Thyroid gland (tissue), 4 donors: ENCODE results near the gene ZNF597. TPM values are rescaled to one million over a fixed set of nuclear protein-coding genes. Genes with fewer than 3 reads are reported as not detected.

Experiments
- DNase-seq, 2 donors: peaks; one replicate each; pipeline ENCODE4 v3.0.0-alpha.2; 2019
- H3K27ac ChIP-seq, 3 donors: fragments of 200-600 bp; sonication (generic); 1 replicate in 2 of 3; 2 replicates in 1 of 3; pipeline ENCODE4 v1.5.1; 2016 to 2019; ENCODE audit warnings: mild to moderate bottlenecking in 1 of 3, moderate library complexity in 1 of 3
- H3K27me3 ChIP-seq: fragments of 200-600 bp; sonication (generic); one replicate; pipeline ENCODE4 v1.5.1; 2019
- H3K36me3 ChIP-seq, 2 donors: fragments of 200-600 bp; sonication (generic); one replicate each; pipeline ENCODE4 v1.5.1; 2016 to 2019
- H3K4me1 ChIP-seq, 2 donors: fragments of 200-600 bp; sonication (generic); one replicate each; pipeline ENCODE4 v1.5.1; 2017 to 2019
- H3K4me3 ChIP-seq, 3 donors: fragments of 200-600 bp; sonication (generic); replicated peaks in 1 of 3; 1 replicate in 2 of 3; 2 replicates in 1 of 3; pipeline ENCODE4 v1.5.1; 2016; ENCODE audit warnings: mild to moderate bottlenecking in 1 of 3
- H3K9me3 ChIP-seq: fragments of 200-600 bp; sonication (generic); one replicate; pipeline ENCODE4 v1.5.1; 2017
- POLR2A ChIP-seq, 2 donors: fragments of 450-650 bp; IDR thresholded peaks; one replicate each; pipeline ENCODE4 v1.6.1; 2017; ENCODE audit warnings: antibody characterized with exemption in 2 of 2, mild to moderate bottlenecking in 2 of 2, moderate library complexity in 1 of 2
- WGBS, 2 donors: methylation state at CpG; one replicate each; pipeline ENCODE4 v1.1.5; 2017; 5-methylcytosine and 5-hydroxymethylcytosine counted together
- intact Hi-C: fragments of 100-400 bp; cut with DNase I; formaldehyde crosslinking; loops from one replicate; pipeline ENCODE4 v1.15.1; 2023
- total RNA-seq, 4 donors: library from RNA; depleted of rRNA; stranded (reverse); fragments of >200 nt; gene quantifications; one replicate each; pipeline ENCODE4 v1.2.3, GENCODE V29; 2016
- TF ChIP-seq, protein P1 (sequence below), 6 experiments: fragments of 200-600 bp in 3 of 6; fragments of 450-650 bp in 3 of 6; sonication (generic) in 3 of 6; IDR thresholded peaks; one replicate each; pipeline ENCODE4 v1.5.1; 2016 to 2019; ENCODE audit warnings: antibody characterized with exemption in 6 of 6, mild to moderate bottlenecking in 2 of 6, inconsistent platforms in 1 of 6, moderate library complexity in 1 of 6

ZNF597 gene
- total RNA-seq, 4 donors from 2014 or later = 2.7 to 6.8 (median 4.3) TPM

DNA sequence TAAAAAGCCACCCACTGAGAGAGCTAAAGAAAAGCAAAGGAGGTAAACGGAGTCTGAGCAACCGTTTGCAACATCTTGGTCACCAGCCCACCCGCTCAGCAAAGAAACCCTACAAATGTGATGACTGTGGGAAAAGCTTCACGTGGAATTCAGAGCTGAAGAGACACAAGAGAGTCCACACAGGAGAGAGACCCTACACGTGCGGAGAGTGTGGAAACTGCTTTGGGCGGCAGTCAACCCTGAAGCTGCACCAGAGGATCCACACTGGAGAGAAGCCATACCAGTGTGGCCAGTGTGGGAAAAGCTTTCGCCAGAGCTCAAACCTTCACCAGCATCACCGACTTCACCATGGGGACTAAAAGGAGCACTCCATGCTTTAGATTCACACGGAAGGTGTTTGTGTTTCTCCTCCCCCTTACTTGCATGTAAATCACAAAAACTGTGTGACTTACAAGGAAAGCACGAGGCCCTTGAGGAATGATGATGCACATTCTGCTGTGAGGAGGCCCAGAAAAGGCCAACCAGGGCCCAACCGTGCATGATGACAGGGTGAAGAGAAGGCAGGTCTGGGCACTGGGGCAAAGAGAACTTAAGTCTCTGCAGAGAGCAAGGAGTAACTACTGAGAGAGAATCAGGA lies 34.6 kb downstream of the ZNF597 start:
- no peak for TF ChIP-seq POLR2A (IDR thresholded peaks at IDR 0.05)
- TF ChIP-seq, protein P1, sequence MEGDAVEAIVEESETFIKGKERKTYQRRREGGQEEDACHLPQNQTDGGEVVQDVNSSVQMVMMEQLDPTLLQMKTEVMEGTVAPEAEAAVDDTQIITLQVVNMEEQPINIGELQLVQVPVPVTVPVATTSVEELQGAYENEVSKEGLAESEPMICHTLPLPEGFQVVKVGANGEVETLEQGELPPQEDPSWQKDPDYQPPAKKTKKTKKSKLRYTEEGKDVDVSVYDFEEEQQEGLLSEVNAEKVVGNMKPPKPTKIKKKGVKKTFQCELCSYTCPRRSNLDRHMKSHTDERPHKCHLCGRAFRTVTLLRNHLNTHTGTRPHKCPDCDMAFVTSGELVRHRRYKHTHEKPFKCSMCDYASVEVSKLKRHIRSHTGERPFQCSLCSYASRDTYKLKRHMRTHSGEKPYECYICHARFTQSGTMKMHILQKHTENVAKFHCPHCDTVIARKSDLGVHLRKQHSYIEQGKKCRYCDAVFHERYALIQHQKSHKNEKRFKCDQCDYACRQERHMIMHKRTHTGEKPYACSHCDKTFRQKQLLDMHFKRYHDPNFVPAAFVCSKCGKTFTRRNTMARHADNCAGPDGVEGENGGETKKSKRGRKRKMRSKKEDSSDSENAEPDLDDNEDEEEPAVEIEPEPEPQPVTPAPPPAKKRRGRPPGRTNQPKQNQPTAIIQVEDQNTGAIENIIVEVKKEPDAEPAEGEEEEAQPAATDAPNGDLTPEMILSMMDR (IDR thresholded peaks at IDR 0.05) = no peak
- Histone ChIP-seq H3K4me3 (no peak overlapping the region), H3K27me3 (no peaks in the 10 kb centered on the region), H3K36me3 (peaks cover 35 to 41% of the 10 kb centered on the region in 2 donors), H3K9me3 (peaks cover 11% of the 10 kb centered on the region), H3K4me1 (no peaks in the 10 kb centered on the region), H3K27ac (no peak overlapping the region)
- DNase-seq = no peak
- WGBS, 2 donors = 95 to 96% methylated on average over 12 of the region's 12 CpGs
- intact Hi-C loops = no loop called here

DNA sequence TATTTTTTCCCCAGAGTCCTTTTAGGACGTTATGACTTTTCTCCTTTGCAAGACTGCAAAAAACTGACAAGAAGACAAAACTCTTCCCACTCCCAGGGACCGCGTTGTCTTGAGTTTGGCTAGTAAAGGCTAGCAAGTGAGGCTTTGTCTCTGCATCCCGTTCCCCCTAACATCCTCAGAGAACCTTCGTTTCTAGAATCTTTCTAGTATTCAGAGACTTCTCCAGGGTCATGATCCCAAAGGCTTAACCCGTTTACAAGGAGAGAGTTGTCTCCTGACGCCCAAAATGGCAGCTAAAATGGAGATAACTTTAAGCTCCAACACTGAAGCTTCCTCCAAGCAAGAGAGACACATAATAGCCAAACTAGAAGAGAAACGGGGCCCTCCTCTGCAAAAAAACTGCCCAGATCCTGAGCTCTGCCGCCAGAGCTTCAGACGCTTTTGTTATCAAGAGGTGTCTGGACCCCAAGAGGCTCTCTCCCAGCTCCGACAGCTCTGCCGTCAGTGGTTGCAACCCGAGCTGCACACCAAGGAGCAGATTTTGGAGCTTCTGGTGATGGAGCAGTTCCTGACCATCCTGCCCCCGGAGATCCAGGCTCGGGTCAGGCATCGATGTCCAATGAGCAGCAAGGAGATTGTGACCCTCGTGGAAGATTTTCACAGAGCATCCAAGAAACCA lies 41.4 kb downstream of the ZNF597 start:
- intact Hi-C loops = no loop called here
- 28 to 29% methylated on average over 15 to 17 of the region's 17 CpGs for WGBS, 2 donors
- no peaks in the 10 kb centered on the region for H3K27me3 ChIP-seq
- no peak for DNase-seq
- H3K27ac ChIP-seq = peak overlapping the region in 2 of 3 donors; percentile 44 to 63
- peak overlapping the region; percentile 20 to 78 (median 70) for H3K4me3 ChIP-seq
- TF ChIP-seq, protein P1 (IDR thresholded peaks at IDR 0.05) = no peak
- TF ChIP-seq POLR2A (IDR thresholded peaks at IDR 0.05) = no peak
- no peaks in the 10 kb centered on the region for H3K9me3 ChIP-seq
- peaks cover 12 to 18% of the 10 kb centered on the region in 2 donors for H3K4me1 ChIP-seq
- H3K36me3 ChIP-seq = peaks cover 28 to 32% of the 10 kb centered on the region in 2 donors

DNA sequence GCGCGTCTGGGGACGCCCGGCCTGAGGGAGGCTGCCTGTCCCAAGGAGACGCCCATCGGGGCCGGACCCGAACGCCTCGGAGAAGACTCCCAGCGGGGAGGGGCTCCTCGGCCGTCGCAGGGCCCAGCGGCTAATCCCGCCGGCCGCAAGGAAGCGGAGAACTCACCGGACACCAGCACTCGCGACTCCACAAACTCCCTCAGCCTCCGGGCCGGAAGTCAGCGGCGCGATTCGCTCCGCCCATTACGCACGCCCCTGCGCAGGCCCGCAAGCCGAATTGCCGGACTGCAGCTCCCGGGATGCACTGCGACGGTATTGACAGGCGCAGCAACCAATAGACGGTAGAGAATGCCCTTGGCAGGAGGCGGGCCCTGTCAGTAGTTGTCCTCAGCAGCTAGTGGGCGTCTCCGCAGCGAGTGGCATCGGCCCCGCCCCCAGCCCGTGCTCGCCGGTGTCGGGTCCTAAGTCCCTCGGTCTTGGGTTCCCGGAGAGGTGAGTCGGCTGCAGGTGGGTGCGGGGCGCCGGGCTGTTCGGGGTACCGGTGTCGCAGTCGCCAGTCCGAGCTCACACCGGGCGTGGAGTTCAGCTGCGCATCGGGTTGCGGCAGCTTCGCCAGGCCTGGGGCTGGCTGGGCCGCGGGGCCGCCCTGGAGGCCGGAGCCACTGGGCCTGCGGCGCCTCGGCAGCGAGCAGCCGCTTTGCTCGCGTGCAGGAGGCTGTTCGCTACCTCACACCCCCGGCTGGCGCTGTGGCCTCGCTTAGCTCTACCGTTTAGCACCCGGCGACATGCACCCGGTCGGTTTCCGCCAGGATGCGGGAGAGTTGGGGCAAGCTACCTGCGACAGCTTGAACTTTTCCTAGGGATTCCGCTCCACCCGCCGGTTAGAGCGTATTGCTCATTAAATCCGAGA lies 42.3 kb downstream of the ZNF597 start, which contains the start of the genes ZNF174 and ZSCAN32:
TSS of gene ZNF174 (plus strand) at position 437 of the 910 bp plus-strand sequence. CDS start 790 bp downstream, outside the sequence.
TSS of gene ZSCAN32 (minus strand) at position 226 of the 910 bp plus-strand sequence. CDS start 3,447 bp downstream, outside the sequence.
- WGBS, 2 donors = 0 to 1% methylated on average over 28 to 38 of the region's 95 CpGs
- intact Hi-C loops = no loop called here
- Histone ChIP-seq H3K27ac (peak within 1 kb of the TSS in 2 of 3 donors; percentile 73 to 76), H3K4me1 (peaks cover 12 to 18% of the 10 kb centered on the region in 2 donors), H3K4me3 (peak within 1 kb of the TSS; percentile 68 to 78 (median 70)), H3K36me3 (peaks cover 25 to 35% of the 10 kb centered on the region in 2 donors), H3K27me3 (no peaks in the 10 kb centered on the region), H3K9me3 (no peaks in the 10 kb centered on the region)
- peak; percentile 99 for DNase-seq
- TF ChIP-seq, protein P1 (IDR thresholded peaks at IDR 0.05) = no peak
- peak in 1 of 2 donors; percentile 72 for TF ChIP-seq POLR2A (IDR thresholded peaks at IDR 0.05)

DNA sequence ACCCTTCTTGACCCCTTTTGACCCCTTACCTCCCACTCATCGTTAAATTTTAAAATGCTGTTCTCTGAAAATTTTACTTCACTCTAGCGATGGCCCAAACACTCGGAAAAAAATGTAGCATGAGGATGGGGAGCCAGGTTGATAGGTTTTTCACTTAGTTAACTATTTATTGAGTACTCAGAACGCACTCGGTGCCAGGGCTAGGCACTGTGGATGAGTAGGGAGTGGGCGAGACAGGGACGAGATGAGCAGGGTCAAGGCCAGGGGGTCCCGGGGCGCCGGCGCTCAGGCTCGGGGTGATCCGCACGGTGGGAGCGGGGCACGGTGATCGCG lies 42.9 kb downstream of the ZNF597 start:
- Histone ChIP-seq H3K36me3 (peaks cover 21 to 31% of the 10 kb centered on the region in 2 donors), H3K4me3 (peak overlapping the region; percentile 68 to 78 (median 70)), H3K4me1 (peaks cover 12 to 18% of the 10 kb centered on the region in 2 donors), H3K27me3 (no peaks in the 10 kb centered on the region), H3K9me3 (no peaks in the 10 kb centered on the region), H3K27ac (peak overlapping the region in 2 of 3 donors; percentile 73 to 76)
- intact Hi-C loops = no loop called here
- no peak for DNase-seq
- TF ChIP-seq, protein P1 (IDR thresholded peaks at IDR 0.05) = no peak
- TF ChIP-seq POLR2A (IDR thresholded peaks at IDR 0.05) = no peak
- 0 to 1% methylated on average over 13 to 18 of the region's 18 CpGs for WGBS, 2 donors
